WTC11 (cell line): ENCODE data around the gene PMP22. TPM values are rescaled to one million over a fixed set of nuclear protein-coding genes. Genes with fewer than 3 reads are reported as not detected.

ENCODE experiments used
- ATAC-seq: fragments of 200-7000 bp; cut with Tn5 transposase; 2 replicates; pipeline ENCODE4 v1.10.0; 2021; ENCODE audit warnings: mild to moderate bottlenecking, moderate library complexity
- CTCF ChIA-PET: fragments of 300-600 bp; sonication (Branson Sonifier 250); formaldehyde crosslinking; loops from one replicate; lab custom pipeline; 2021; ENCODE audit warnings: antibody characterized with exemption; lab: Charles Lee
- POLR2A ChIA-PET: fragments of 350-600 bp; sonication (Branson Sonifier 250); formaldehyde crosslinking; loops from one replicate; lab custom pipeline; 2021; ENCODE audit warnings: antibody characterized with exemption; lab: Charles Lee
- DNase-seq: peaks from one replicate; pipeline ENCODE4 v3.0.0; 2021; ENCODE audit warnings: low spot score
- H3K27ac Mint-ChIP-seq: 2 replicates; pipeline ENCODE4 v1.8.0; 2021; ENCODE audit warnings: mixed read lengths
- H3K27me3 Mint-ChIP-seq: 2 replicates; pipeline ENCODE4 v1.8.0; 2021; ENCODE audit warnings: low read depth, mild to moderate bottlenecking, moderate library complexity, mixed read lengths
- H3K36me3 Mint-ChIP-seq: 2 replicates; pipeline ENCODE4 v1.8.0; 2021; ENCODE audit warnings: mixed read lengths
- H3K4me1 Mint-ChIP-seq: 2 replicates; pipeline ENCODE4 v1.8.0; 2022; ENCODE audit warnings: mixed read lengths
- H3K4me3 Mint-ChIP-seq: 2 replicates; pipeline ENCODE4 v1.8.0; 2021; ENCODE audit warnings: mild to moderate bottlenecking, moderate library complexity, mixed read lengths
- H3K9me3 Mint-ChIP-seq: 2 replicates; pipeline ENCODE4 v1.8.0; 2021; ENCODE audit warnings: mixed read lengths
- ATF2 ChIP-seq: sonication (generic); formaldehyde crosslinking; IDR thresholded peaks from 2 replicates; pipeline ENCODE4 v1.8.1; 2022; ENCODE audit warnings: low read depth, missing genetic modification reagents, borderline replicate concordance
- CTCF ChIP-seq: fragments of 200-600 bp; IDR thresholded peaks from 2 replicates; pipeline ENCODE4 v1.8.0; 2022; ENCODE audit warnings: antibody characterized with exemption
- FOXP1 ChIP-seq: sonication (generic); formaldehyde crosslinking; IDR thresholded peaks from 2 replicates; pipeline ENCODE4 v1.8.0; 2022; ENCODE audit warnings: missing genetic modification reagents, mild to moderate bottlenecking, moderate library complexity, borderline replicate concordance
- GTF2I ChIP-seq: fragments of 250-450 bp; sonication (Bioruptor Pico); conservative IDR thresholded peaks from 2 replicates; pipeline ENCODE4 v1.4.0; 2021; ENCODE audit warnings: mild to moderate bottlenecking
- NFE2L1 ChIP-seq: sonication (generic); formaldehyde crosslinking; IDR thresholded peaks from 2 replicates; pipeline ENCODE4 v1.8.1; 2023; ENCODE audit warnings: missing genetic modification reagents
- PREB ChIP-seq: sonication (generic); formaldehyde crosslinking; IDR thresholded peaks from 2 replicates; pipeline ENCODE4 v1.8.1; 2022; ENCODE audit warnings: mild to moderate bottlenecking, missing genetic modification reagents, moderate library complexity, borderline replicate concordance
- TEAD1 ChIP-seq: sonication (generic); formaldehyde crosslinking; IDR thresholded peaks from 2 replicates; pipeline ENCODE4 v1.8.0; 2022; ENCODE audit warnings: mild to moderate bottlenecking, missing genetic modification reagents
- TP53 ChIP-seq: sonication (generic); formaldehyde crosslinking; IDR thresholded peaks from 2 replicates; pipeline ENCODE4 v1.8.1; 2023; ENCODE audit warnings: mild to moderate bottlenecking, missing genetic modification reagents
- ZMAT4 ChIP-seq: fragments of 250-450 bp; sonication (Bioruptor Pico); IDR thresholded peaks from 2 replicates; pipeline ENCODE4 v1.9.0; 2021; ENCODE audit warnings: mild to moderate bottlenecking
- ZNF232 ChIP-seq: sonication (generic); formaldehyde crosslinking; IDR thresholded peaks from 2 replicates; pipeline ENCODE4 v1.8.0; 2022; ENCODE audit warnings: mild to moderate bottlenecking, missing genetic modification reagents
- ZNF263 ChIP-seq: sonication (generic); formaldehyde crosslinking; IDR thresholded peaks from 2 replicates; pipeline ENCODE4 v1.8.1; 2022; ENCODE audit warnings: low read depth, mild to moderate bottlenecking, moderate library complexity, missing genetic modification reagents
- ZNF281 ChIP-seq: sonication (generic); formaldehyde crosslinking; IDR thresholded peaks from 2 replicates; pipeline ENCODE4 v1.8.0; 2023; ENCODE audit warnings: mild to moderate bottlenecking, missing genetic modification reagents
- ZNF512 ChIP-seq: sonication (generic); formaldehyde crosslinking; IDR thresholded peaks from 2 replicates; pipeline ENCODE4 v1.8.1; 2022; ENCODE audit warnings: missing genetic modification reagents, borderline replicate concordance
- total RNA-seq: library from RNA; stranded (reverse); gene quantifications from 3 replicates; pipeline ENCODE4 v1.2.3, GENCODE V29; 2021

The PMP22 gene
- total RNA-seq, 1 experiment from 2014 or later = 3.0 TPM

- TF ChIP-seq PREB = no peak
- no peak for TF ChIP-seq TEAD1
- TF ChIP-seq GTF2I = no peak
- no peak for TF ChIP-seq ATF2 (CRISPR knock-in tag)
- TF ChIP-seq ZMAT4 (CRISPR knock-in tag) = no peak
- no peak for TF ChIP-seq TP53 (CRISPR knock-in tag)
Observed at GRCh38 chr17:15238057-15238456, 27.1 kb downstream of the PMP22 start (continued).

- CTCF ChIA-PET = interaction anchor here (2.6 to 2.7 kb wide), 2 partner anchors 11 to 266 kb away, joined by 18 read pairs; no protein-coding TSS in a partner anchor
- no peak for TF ChIP-seq TEAD1
- TF ChIP-seq ZNF281 (CRISPR knock-in tag) = no peak
- no peak for TF ChIP-seq ZNF263 (CRISPR knock-in tag)
- no peak for TF ChIP-seq ZMAT4 (CRISPR knock-in tag)
- TF ChIP-seq NFE2L1 (CRISPR knock-in tag) = no peak
- no peak for TF ChIP-seq ZNF512 (CRISPR knock-in tag)
- no peak for TF ChIP-seq FOXP1
- no peak for TF ChIP-seq ZNF232
- no peak for TF ChIP-seq CTCF
- TF ChIP-seq, all 79 proteins: peak for 0
- Mint-ChIP-seq H3K9me3 (no peaks in the 10 kb centered on the region), H3K4me1 (peaks cover 5% of the 10 kb centered on the region), H3K27ac (no peak overlapping the region), H3K27me3 (no peaks in the 10 kb centered on the region; the same call in 1 of the 2 replicates), H3K4me3 (no peak overlapping the region), H3K36me3 (no peaks in the 10 kb centered on the region)
- DNase-seq (no peak), ATAC-seq (no peak)
- POLR2A ChIA-PET = no interaction called here
Observed at GRCh38 chr17:15237106-15237425, 28.1 kb downstream of the PMP22 start.
